CD8-positive, alpha-beta memory T cell (primary cell): ENCODE data around the gene ATG2A. TPM values are rescaled to one million over a fixed set of nuclear protein-coding genes. Genes with fewer than 3 reads are reported as not detected.
A peak's percentile ranks its signal among the peaks of the same experiment; 100 is the strongest.

Experiments
- CTCF ChIA-PET: fragments of 350-600 bp; sonication (Branson Sonifier 250); formaldehyde crosslinking; loops from one replicate; lab custom pipeline; 2021; ENCODE audit warnings: antibody characterized with exemption; lab: Charles Lee
- POLR2A ChIA-PET: fragments of 350-600 bp; sonication (Branson Sonifier 250); formaldehyde crosslinking; loops from one replicate; lab custom pipeline; 2021; ENCODE audit warnings: antibody characterized with exemption; lab: Charles Lee
- DNase-seq, 5 donors: peaks; one replicate each; pipeline versions ENCODE4 v3.0.0 to v3.0.0-alpha.2; 2020 to 2022; ENCODE audit warnings: mixed read lengths in 1 of 5
- H3K27ac ChIP-seq: one replicate; pipeline ENCODE4 v1.7.0; 2013; ENCODE audit warnings: low read depth, mild to moderate bottlenecking, low read length, moderate library complexity
- H3K27me3 ChIP-seq: 2 replicates; pipeline ENCODE4 v1.7.0; 2013; ENCODE audit warnings: low read length, mild to moderate bottlenecking; ENCODE audit not compliant: insufficient read depth, poor library complexity, severe bottlenecking
- H3K36me3 ChIP-seq: 2 replicates; pipeline ENCODE4 v1.7.0; 2013; ENCODE audit warnings: mild to moderate bottlenecking, low read length, moderate library complexity; ENCODE audit not compliant: insufficient read depth
- H3K4me1 ChIP-seq: 2 replicates; pipeline ENCODE4 v1.7.0; 2013; ENCODE audit warnings: mild to moderate bottlenecking, low read length, moderate library complexity; ENCODE audit not compliant: insufficient read depth
- H3K4me3 ChIP-seq: 2 replicates; pipeline ENCODE4 v1.7.0; 2013; ENCODE audit warnings: mild to moderate bottlenecking, low read length
- H3K9me3 ChIP-seq: 2 replicates; pipeline ENCODE4 v1.7.0; 2013; ENCODE audit warnings: mild to moderate bottlenecking, low read length
- H3K27ac Mint-ChIP-seq, 8 donors: one replicate each; pipeline ENCODE4 v1.8.0; 2020 to 2021; ENCODE audit warnings: mixed read lengths in 8 of 8, mild to moderate bottlenecking in 6 of 8, inconsistent platforms in 3 of 8, moderate library complexity in 3 of 8
- H3K27me3 Mint-ChIP-seq, 2 donors: one replicate each; pipeline ENCODE4 v1.8.0; 2020 to 2021; ENCODE audit warnings: mixed read lengths in 2 of 2, mild to moderate bottlenecking in 1 of 2, moderate library complexity in 1 of 2
- H3K36me3 Mint-ChIP-seq, 3 donors: one replicate each; pipeline ENCODE4 v1.8.0; 2020 to 2021; ENCODE audit warnings: mixed read lengths in 3 of 3, inconsistent platforms in 1 of 3, mild to moderate bottlenecking in 1 of 3
- H3K4me1 Mint-ChIP-seq, 3 donors: one replicate each; pipeline ENCODE4 v1.8.0; 2020 to 2021; ENCODE audit warnings: mixed read lengths in 3 of 3, inconsistent platforms in 1 of 3, mild to moderate bottlenecking in 1 of 3
- H3K4me3 Mint-ChIP-seq, 7 donors: one replicate each; pipeline ENCODE4 v1.8.0; 2020 to 2021; ENCODE audit warnings: mixed read lengths in 7 of 7, mild to moderate bottlenecking in 6 of 7, moderate library complexity in 4 of 7, inconsistent platforms in 2 of 7
- H3K9me3 Mint-ChIP-seq, 5 donors: one replicate each; pipeline ENCODE4 v1.8.0; 2020 to 2022; ENCODE audit warnings: mixed read lengths in 5 of 5, mild to moderate bottlenecking in 3 of 5, moderate library complexity in 2 of 5, inconsistent platforms in 1 of 5
- polyA plus RNA-seq: library from polyadenylated mRNA; unstranded; fragments of 300-500 nt; fragmentation: Illumina TruSeq; gene quantifications from one replicate; pipeline ENCODE4 v1.2.3, GENCODE V29; 2021
- total RNA-seq, 2 experiments: library from RNA; stranded (reverse); gene quantifications; one replicate each; pipeline ENCODE4 v1.2.3, GENCODE V29; 2021

The ATG2A gene
- total and polyA plus RNA-seq, 3 experiments from 2014 or later: 7.6 to 27.0 (median 25.7) TPM

- Mint-ChIP-seq H3K27ac (peak within 1 kb of the TSS in 4 of 8 donors; percentile 29 to 82 (median 64)), H3K27me3 (peaks cover 3 to 4% of the 10 kb centered on the region in 2 donors)
- CTCF ChIA-PET: no interaction called here
These were observed 18.5 kb upstream of the ATG2A start, which contains the start of gene GPHA2 for GRCh38 chr11:64935359-64936081. Gene GPHA2 (minus strand): TSS chr11:64935893. CDS start chr11:64935460, 433 bp downstream.

GRCh38 chr11:64934682-64935358, 17.8 kb upstream of the ATG2A start:
- POLR2A ChIA-PET: no interaction called here
- Mint-ChIP-seq H3K9me3 (no peaks in the 10 kb centered on the region), H3K4me3 (no peak overlapping the region), H3K36me3 (peaks cover 7 to 42% (median 17%) of the 10 kb centered on the region in 3 donors), H3K4me1 (no peaks in the 10 kb centered on the region), H3K27ac (no peak overlapping the region), H3K27me3 (peaks cover under 1 to 4% of the 10 kb centered on the region in 2 donors)
- Histone ChIP-seq H3K36me3 (peaks cover 15% of the 10 kb centered on the region), H3K4me3 (no peak overlapping the region), H3K27me3 (no peaks in the 10 kb centered on the region), H3K9me3 (no peaks in the 10 kb centered on the region), H3K27ac (no peak overlapping the region), H3K4me1 (no peaks in the 10 kb centered on the region)
- no peak for DNase-seq
- CTCF ChIA-PET: no interaction called here

More at GRCh38 chr11:64935359-64936081, 18.5 kb upstream of the ATG2A start, which contains the start of gene GPHA2:
- no peaks in the 10 kb centered on the region for H3K4me1 ChIP-seq
- POLR2A ChIA-PET: no interaction called here
- no peak within 1 kb of the TSS for H3K4me3 Mint-ChIP-seq
- no peak within 1 kb of the TSS for H3K4me3 ChIP-seq
- no peaks in the 10 kb centered on the region for H3K4me1 Mint-ChIP-seq
- DNase-seq: no peak
- no peaks in the 10 kb centered on the region for H3K9me3 ChIP-seq
- H3K9me3 Mint-ChIP-seq: no peaks in the 10 kb centered on the region
- H3K36me3 ChIP-seq: peaks cover 11% of the 10 kb centered on the region
- no peak within 1 kb of the TSS for H3K27ac ChIP-seq
- H3K27me3 ChIP-seq: no peaks in the 10 kb centered on the region
- peaks cover 5 to 35% (median 12%) of the 10 kb centered on the region in 3 donors for H3K36me3 Mint-ChIP-seq

- peaks cover 0 to 4% of the 10 kb centered on the region in 2 donors for H3K27me3 Mint-ChIP-seq
- no peaks in the 10 kb centered on the region for H3K4me1 Mint-ChIP-seq
- H3K9me3 Mint-ChIP-seq: no peaks in the 10 kb centered on the region
- Histone ChIP-seq H3K4me1 (no peaks in the 10 kb centered on the region), H3K9me3 (no peaks in the 10 kb centered on the region), H3K4me3 (no peak overlapping the region), H3K36me3 (peaks cover 15% of the 10 kb centered on the region), H3K27me3 (no peaks in the 10 kb centered on the region), H3K27ac (no peak overlapping the region)
- H3K27ac Mint-ChIP-seq: peak overlapping the region in 2 of 8 donors; percentile 29 to 61
- peaks cover 9 to 48% (median 17%) of the 10 kb centered on the region in 3 donors for H3K36me3 Mint-ChIP-seq
- H3K4me3 Mint-ChIP-seq: no peak overlapping the region
- ChIA-PET POLR2A (no interaction called here), CTCF (interaction anchor here (0.9 kb wide), 1 partner anchor 448 kb away, joined by 3 read pairs; no protein-coding TSS in a partner anchor)
- no peak for DNase-seq
These were observed 17.1 kb upstream of the ATG2A start for GRCh38 chr11:64933935-64934681.

- Histone ChIP-seq H3K27me3 (no peaks in the 10 kb centered on the region), H3K4me1 (no peaks in the 10 kb centered on the region), H3K27ac (no peak overlapping the region), H3K9me3 (no peaks in the 10 kb centered on the region), H3K4me3 (no peak overlapping the region), H3K36me3 (peaks cover 15% of the 10 kb centered on the region)
- CTCF ChIA-PET: interaction anchor here (0.9 kb wide), 1 partner anchor 448 kb away, joined by 3 read pairs; no protein-coding TSS in a partner anchor
- Mint-ChIP-seq H3K27me3 (peaks cover 0 to 4% of the 10 kb centered on the region in 2 donors), H3K36me3 (peaks cover 9 to 50% (median 15%) of the 10 kb centered on the region in 3 donors), H3K9me3 (no peaks in the 10 kb centered on the region), H3K4me3 (no peak overlapping the region), H3K27ac (peak overlapping the region in 2 of 8 donors; percentile 17 to 88), H3K4me1 (no peaks in the 10 kb centered on the region)
- DNase-seq: no peak
- POLR2A ChIA-PET: no interaction called here
These were observed 16.4 kb upstream of the ATG2A start for GRCh38 chr11:64933213-64933934.

- H3K4me3 Mint-ChIP-seq: no peak overlapping the region
- CTCF ChIA-PET: no interaction called here
- Histone ChIP-seq H3K4me1 (no peaks in the 10 kb centered on the region), H3K4me3 (no peak overlapping the region), H3K36me3 (peaks cover 15% of the 10 kb centered on the region), H3K27ac (no peak overlapping the region), H3K27me3 (no peaks in the 10 kb centered on the region), H3K9me3 (no peaks in the 10 kb centered on the region)
- peaks cover 9 to 56% (median 15%) of the 10 kb centered on the region in 3 donors for H3K36me3 Mint-ChIP-seq
- no peaks in the 10 kb centered on the region for H3K4me1 Mint-ChIP-seq
- peaks cover 0 to 2% of the 10 kb centered on the region in 2 donors for H3K27me3 Mint-ChIP-seq
- no peak for DNase-seq
- no peaks in the 10 kb centered on the region for H3K9me3 Mint-ChIP-seq
- no peak overlapping the region for H3K27ac Mint-ChIP-seq
- POLR2A ChIA-PET: interaction anchor here (0.5 to 0.6 kb wide), 2 partner anchors 123 to 762 kb away, joined by 3 to 7 read pairs; no protein-coding TSS in a partner anchor
These were observed 15.3 kb upstream of the ATG2A start for GRCh38 chr11:64932324-64932723.

- H3K9me3 ChIP-seq: no peaks in the 10 kb centered on the region
- Mint-ChIP-seq H3K27ac (no peak overlapping the region), H3K4me3 (no peak overlapping the region), H3K36me3 (peaks cover 9 to 62% (median 15%) of the 10 kb centered on the region in 3 donors), H3K27me3 (no peaks in the 10 kb centered on the region), H3K4me1 (no peaks in the 10 kb centered on the region), H3K9me3 (no peaks in the 10 kb centered on the region)
- H3K27ac ChIP-seq: no peak overlapping the region
- ChIA-PET POLR2A (no interaction called here), CTCF (no interaction called here)
- H3K4me3 ChIP-seq: no peak overlapping the region
- H3K4me1 ChIP-seq: no peaks in the 10 kb centered on the region
- no peak for DNase-seq
- no peaks in the 10 kb centered on the region for H3K27me3 ChIP-seq
- H3K36me3 ChIP-seq: peaks cover 15% of the 10 kb centered on the region
These were observed 14.3 kb upstream of the ATG2A start for GRCh38 chr11:64931290-64931689.

- Mint-ChIP-seq H3K4me1 (peaks cover 0 to 1% (median under 1%) of the 10 kb centered on the region in 3 donors), H3K27ac (peak overlapping the region in 2 of 8 donors; percentile 45 to 56), H3K27me3 (no peaks in the 10 kb centered on the region), H3K9me3 (no peaks in the 10 kb centered on the region), H3K4me3 (no peak overlapping the region), H3K36me3 (peaks cover 9 to 63% (median 15%) of the 10 kb centered on the region in 3 donors)
- Histone ChIP-seq H3K36me3 (peaks cover 15% of the 10 kb centered on the region), H3K27ac (no peak overlapping the region), H3K27me3 (no peaks in the 10 kb centered on the region), H3K4me3 (no peak overlapping the region), H3K4me1 (peaks cover 4% of the 10 kb centered on the region), H3K9me3 (no peaks in the 10 kb centered on the region)
- no peak for DNase-seq
- ChIA-PET POLR2A (no interaction called here), CTCF (no interaction called here)
These were observed 13.3 kb upstream of the ATG2A start for GRCh38 chr11:64930340-64930739.
